H9 (cell line): ENCODE data around the gene ZFP92. TPM values are rescaled to one million over a fixed set of nuclear protein-coding genes. Genes with fewer than 3 reads are reported as not detected.

Experiments
- DNase-seq: peaks from one replicate; pipeline ENCODE4 v3.0.0-alpha.2; 2017
- H2AFZ ChIP-seq: one replicate; pipeline ENCODE4 v1.6.1; 2013; ENCODE audit warnings: mild to moderate bottlenecking, low read length, control low read depth, moderate library complexity
- H2AK5ac ChIP-seq: 2 replicates; pipeline ENCODE4 v1.6.1; 2013; ENCODE audit warnings: low read length, control low read depth, mixed read lengths; ENCODE audit not compliant: insufficient read length
- H2BK120ac ChIP-seq: one replicate; pipeline ENCODE4 v1.6.1; 2013; ENCODE audit warnings: low read depth, mild to moderate bottlenecking, low read length, control low read depth, inconsistent platforms; ENCODE audit not compliant: poor library complexity, severe bottlenecking
- H2BK12ac ChIP-seq: 2 replicates; pipeline ENCODE4 v1.6.1; 2013; ENCODE audit warnings: low read length, control low read depth, mixed read lengths, low read depth; ENCODE audit not compliant: insufficient read length
- H2BK15ac ChIP-seq: 2 replicates; pipeline ENCODE4 v1.6.1; 2013; ENCODE audit warnings: low read depth, low read length, control low read depth
- H2BK20ac ChIP-seq: one replicate; pipeline ENCODE4 v1.6.1; 2013; ENCODE audit warnings: low read depth, mild to moderate bottlenecking, low read length, control low read depth, inconsistent platforms; ENCODE audit not compliant: poor library complexity, severe bottlenecking
- H2BK5ac ChIP-seq: 2 replicates; pipeline ENCODE4 v1.6.1; 2013; ENCODE audit warnings: low read length, control low read depth, mixed read lengths; ENCODE audit not compliant: insufficient read length
- H3K14ac ChIP-seq: 2 replicates; pipeline ENCODE4 v1.6.1; 2013; ENCODE audit warnings: low read length, control low read depth; ENCODE audit not compliant: insufficient read depth
- H3K18ac ChIP-seq: 2 replicates; pipeline ENCODE4 v1.6.1; 2013; ENCODE audit warnings: low read depth, mild to moderate bottlenecking, mixed read lengths, low read length, control low read depth; ENCODE audit not compliant: insufficient read length
- H3K23ac ChIP-seq: 2 replicates; pipeline ENCODE4 v1.6.1; 2013; ENCODE audit warnings: low read length, control low read depth, mixed read lengths, low read depth; ENCODE audit not compliant: insufficient read length
- H3K23me2 ChIP-seq: 2 replicates; pipeline ENCODE4 v1.6.1; 2013; ENCODE audit warnings: low read depth, mild to moderate bottlenecking, mixed read lengths, low read length, control low read depth; ENCODE audit not compliant: insufficient read length, poor library complexity, severe bottlenecking
- H3K27ac ChIP-seq: 2 replicates; pipeline ENCODE4 v1.5.1; 2013; ENCODE audit warnings: low read length, control low read depth, mixed read lengths, low read depth; ENCODE audit not compliant: insufficient read length
- H3K27me3 ChIP-seq: 2 replicates; pipeline ENCODE4 v1.6.1; 2013; ENCODE audit warnings: low read length, control low read depth, inconsistent platforms; ENCODE audit not compliant: insufficient read depth
- H3K4ac ChIP-seq: 2 replicates; pipeline ENCODE4 v1.6.1; 2013; ENCODE audit warnings: low read depth, mild to moderate bottlenecking, control low read depth, inconsistent platforms, low read length, moderate library complexity
- H3K4me1 ChIP-seq: 2 replicates; pipeline ENCODE4 v1.6.1; 2013; ENCODE audit warnings: low read length, control low read depth, inconsistent platforms; ENCODE audit not compliant: insufficient read depth
- H3K4me2 ChIP-seq: 2 replicates; pipeline ENCODE4 v1.6.1; 2013; ENCODE audit warnings: low read length, control low read depth, mixed read lengths; ENCODE audit not compliant: insufficient read length, insufficient read depth
- H3K56ac ChIP-seq: 2 replicates; pipeline ENCODE4 v1.6.1; 2013; ENCODE audit warnings: low read depth, mild to moderate bottlenecking, mixed read lengths, low read length, control low read depth; ENCODE audit not compliant: insufficient read length
- H3K79me1 ChIP-seq: 2 replicates; pipeline ENCODE4 v1.6.1; 2013; ENCODE audit warnings: low read depth, mild to moderate bottlenecking, moderate library complexity, low read length, control low read depth, inconsistent platforms; ENCODE audit not compliant: insufficient read depth, poor library complexity, severe bottlenecking
- H3K79me2 ChIP-seq: 2 replicates; pipeline ENCODE4 v1.6.1; 2013; ENCODE audit warnings: low read length, control low read depth, inconsistent platforms; ENCODE audit not compliant: insufficient read depth
- H3K9ac ChIP-seq: 2 replicates; pipeline ENCODE4 v1.6.1; 2013; ENCODE audit warnings: low read length, control low read depth, mixed read lengths; ENCODE audit not compliant: insufficient read length; ENCODE audit errors: extremely low read depth
- H3K9me3 ChIP-seq: one replicate; pipeline ENCODE4 v1.6.1; 2013; ENCODE audit warnings: low read depth, low read length, inconsistent platforms; ENCODE audit not compliant: control insufficient read depth
- H3T11ph ChIP-seq: one replicate; pipeline ENCODE4 v1.6.1; 2013; ENCODE audit warnings: mild to moderate bottlenecking, low read length, control low read depth, inconsistent platforms
- H4K20me1 ChIP-seq: one replicate; pipeline ENCODE4 v1.6.1; 2013; ENCODE audit not compliant: control insufficient read depth, insufficient read length, insufficient read depth
- H4K5ac ChIP-seq: 2 replicates; pipeline ENCODE4 v1.6.1; 2013; ENCODE audit warnings: low read depth, mild to moderate bottlenecking, mixed read lengths, low read length, control low read depth; ENCODE audit not compliant: insufficient read length
- H4K8ac ChIP-seq: replicated peaks from 2 replicates; pipeline ENCODE4 v1.6.1; 2013; ENCODE audit warnings: low read length, control low read depth, mixed read lengths, low read depth; ENCODE audit not compliant: insufficient read length
- H4K91ac ChIP-seq: 2 replicates; pipeline ENCODE4 v1.6.1; 2013; ENCODE audit warnings: low read depth, mild to moderate bottlenecking, moderate library complexity, mixed read lengths, low read length, control low read depth; ENCODE audit not compliant: insufficient read length
- H3K27ac Mint-ChIP-seq, 3 experiments: 2 replicates in 2 of 3; 3 replicates in 1 of 3; pipeline ENCODE4 v1.8.0; 2020 to 2021; ENCODE audit warnings: mixed read lengths in 3 of 3, mild to moderate bottlenecking in 1 of 3, moderate library complexity in 1 of 3
- H3K27me3 Mint-ChIP-seq: 2 replicates; pipeline ENCODE4 v1.8.0; 2021; ENCODE audit warnings: low read depth, mild to moderate bottlenecking, moderate library complexity, mixed read lengths
- H3K36me3 Mint-ChIP-seq, 3 experiments: 2 replicates in 2 of 3; 3 replicates in 1 of 3; pipeline ENCODE4 v1.8.0; 2020 to 2021; ENCODE audit warnings: low read depth in 3 of 3, mixed read lengths in 3 of 3; ENCODE audit not compliant: insufficient read depth in 1 of 3
- H3K4me1 Mint-ChIP-seq, 2 experiments: 2 replicates each; pipeline ENCODE4 v1.8.0; 2020; ENCODE audit warnings: mixed read lengths in 2 of 2
- H3K4me3 Mint-ChIP-seq, 2 experiments: 2 replicates in 1 of 2; 3 replicates in 1 of 2; pipeline ENCODE4 v1.8.0; 2020 to 2021; ENCODE audit warnings: mild to moderate bottlenecking in 2 of 2, mixed read lengths in 2 of 2, moderate library complexity in 1 of 2
- H3K9me3 Mint-ChIP-seq, 2 experiments: 2 replicates in 1 of 2; 3 replicates in 1 of 2; pipeline ENCODE4 v1.8.0; 2020; ENCODE audit warnings: mild to moderate bottlenecking in 2 of 2, mixed read lengths in 2 of 2, moderate library complexity in 1 of 2
- CTCF ChIP-seq: fragments of 200-600 bp; sonication (generic); conservative IDR thresholded peaks from 3 replicates; pipeline ENCODE4 v1.8.0; 2021; ENCODE audit warnings: antibody characterized with exemption, mild to moderate bottlenecking
- WGBS: extraction: QIAGEN DNeasy Blood & Tissue Kit; methylation state at CpG from one replicate; pipeline ENCODE4 v1.1.7; 2013; ENCODE audit warnings: missing lambda C conversion rate, low lambda C conversion rate, mixed read lengths; ENCODE audit not compliant: insufficient read length; ENCODE audit errors: extremely low coverage; 5-methylcytosine and 5-hydroxymethylcytosine counted together
- total RNA-seq: library from RNA; stranded (reverse); gene quantifications from 2 replicates; pipeline ENCODE4 v1.2.1, GENCODE V29; 2021

ZFP92 gene
- total RNA-seq, 1 experiment from 2014 or later, result 0.68 TPM

- Mint-ChIP-seq H3K36me3 (peaks cover 5 to 14% (median 9%) of the 10 kb centered on the region in 3 experiments; a peak in 5 of 7 replicates), H3K27ac (no peak overlapping the region), H3K27me3 (peaks cover 32% of the 10 kb centered on the region), H3K4me3 (no peak overlapping the region), H3K4me1 (peaks cover 9 to 27% of the 10 kb centered on the region in 2 experiments), H3K9me3 (peaks cover 71 to 79% of the 10 kb centered on the region in 2 experiments)
- no peak overlapping the region for H3K14ac ChIP-seq
- H3T11ph ChIP-seq, result no peak overlapping the region
- H3K4me1 ChIP-seq, result no peaks in the 10 kb centered on the region
- no peak overlapping the region for H3K9ac ChIP-seq
- H3K79me2 ChIP-seq, result no peaks in the 10 kb centered on the region
- H3K27ac ChIP-seq, result no peak overlapping the region
- H4K5ac ChIP-seq, result no peak overlapping the region
- no peak for DNase-seq
- TF ChIP-seq CTCF, result no peak
- no peaks in the 10 kb centered on the region for H4K20me1 ChIP-seq
- no peak overlapping the region for H2BK12ac ChIP-seq
- peaks cover 7% of the 10 kb centered on the region; the same call in 1 of the 2 replicates for H3K27me3 ChIP-seq
- H3K18ac ChIP-seq, result no peak overlapping the region
- H3K4me2 ChIP-seq, result no peak overlapping the region
- H3K56ac ChIP-seq, result no peak overlapping the region
- no peak overlapping the region for H2AK5ac ChIP-seq
- H2BK15ac ChIP-seq, result no peak overlapping the region
- peaks cover 21% of the 10 kb centered on the region for H3K9me3 ChIP-seq
- H2AFZ ChIP-seq, result no peak overlapping the region
- H2BK20ac ChIP-seq, result no peak overlapping the region
- H4K91ac ChIP-seq, result no peak overlapping the region
- no peak overlapping the region for H3K4ac ChIP-seq
- H3K79me1 ChIP-seq, result no peaks in the 10 kb centered on the region
- no peak overlapping the region for H2BK5ac ChIP-seq
- no CpG with 5 or more reads among the region's 11 CpGs for WGBS
- H3K23ac ChIP-seq, result no peak overlapping the region
- H2BK120ac ChIP-seq, result no peak overlapping the region
- H3K23me2 ChIP-seq, result no peaks in the 10 kb centered on the region
- no peak overlapping the region for H4K8ac ChIP-seq
Observed at GRCh38 chrX:153413731-153414130, 2.5 kb downstream of the ZFP92 start.
